Activated T-cell treated with anti-CD3 and anti-CD28 coated beads for 4 hours (primary cell): ENCODE measurements around the gene MAP3K12.
"Not testable (repeated sequence)": the region's sequence is repeated elsewhere in the genome, so short reads cannot be mapped to it uniquely, and the experiment has no call there.

Experiments used
- DNase-seq: peaks from one replicate; pipeline ENCODE4 v3.0.0-alpha.2; 2020

The MAP3K12 gene

GRCh38 chr12:53499266-53500141, at the start of gene MAP3K12:
MAP3K12 (minus strand) TSS chr12:53499458; CDS start chr12:53487391, 12,067 bp downstream.
- peak; percentile 28 for DNase-seq

DNA sequence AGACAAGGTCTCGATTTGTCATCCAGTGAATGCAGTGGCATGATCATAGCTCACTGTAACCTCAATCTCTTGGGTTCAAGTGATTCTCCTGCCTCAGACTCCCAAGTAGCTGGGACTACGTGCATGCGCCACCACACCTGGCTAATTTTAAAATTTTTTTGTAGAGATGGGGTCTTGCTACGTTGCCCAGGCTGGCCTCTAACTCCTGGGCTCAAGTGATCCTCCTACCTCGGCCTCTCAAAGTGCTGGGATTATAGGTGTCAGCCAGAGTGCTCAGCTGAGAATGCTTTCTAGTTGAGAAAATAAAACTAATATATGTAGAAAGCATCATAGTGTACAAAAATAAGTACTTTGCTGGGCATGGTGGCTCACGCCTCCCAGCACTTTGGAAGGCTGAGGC, 49.1 kb upstream of the MAP3K12 start:
- not testable (repeated sequence) for DNase-seq

DNA sequence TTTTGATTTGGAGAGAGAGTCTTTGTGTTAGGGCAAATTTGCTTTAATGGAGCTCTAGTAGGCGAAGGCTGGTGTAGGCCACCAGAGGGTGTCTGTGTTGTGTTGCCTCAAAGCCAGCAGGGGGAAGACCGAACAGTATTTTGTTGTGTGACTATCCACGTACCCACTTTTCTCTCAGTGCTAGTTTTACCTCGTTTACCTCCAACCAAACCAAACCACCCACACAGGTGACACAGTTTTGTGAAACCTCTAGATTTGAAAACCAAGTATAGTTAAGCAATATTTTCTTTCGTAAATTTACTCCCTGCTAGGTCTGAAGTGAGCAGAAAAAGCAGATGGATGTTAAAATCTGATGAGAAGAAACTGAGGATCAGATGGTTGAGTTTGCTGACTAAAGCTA, 44.3 kb upstream of the MAP3K12 start:
- DNase-seq = peak; percentile 24

DNA sequence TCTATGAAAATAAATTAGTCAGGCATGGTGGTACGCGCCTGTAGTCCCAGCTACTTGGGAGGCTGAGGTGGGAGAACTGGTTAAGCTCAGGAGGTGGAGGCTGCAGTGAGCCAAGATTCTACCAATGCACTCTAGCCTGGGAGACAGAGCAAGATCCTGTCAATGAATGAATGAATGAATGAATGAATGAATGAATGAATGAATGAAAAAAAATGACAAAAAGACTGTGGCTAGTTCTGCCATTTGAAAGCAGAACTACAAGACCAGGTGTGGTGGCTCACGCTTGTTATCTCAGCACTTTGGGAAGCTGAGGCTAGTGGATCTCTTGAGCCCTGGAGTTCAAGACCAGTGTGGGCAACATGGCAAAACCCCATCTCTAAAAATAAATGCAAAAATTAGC, 40.3 kb upstream of the MAP3K12 start:
- no peak for DNase-seq

- DNase-seq = no peak
Observed at GRCh38 chr12:53538209-53538689, 39.0 kb upstream of the MAP3K12 start.

GRCh38 chr12:53536962-53537361, 37.7 kb upstream of the MAP3K12 start:
- DNase-seq = no peak

GRCh38 chr12:53533471-53533870, 34.2 kb upstream of the MAP3K12 start:
- no peak for DNase-seq

GRCh38 chr12:53532524-53533445, 33.5 kb upstream of the MAP3K12 start:
- DNase-seq = no peak

DNA sequence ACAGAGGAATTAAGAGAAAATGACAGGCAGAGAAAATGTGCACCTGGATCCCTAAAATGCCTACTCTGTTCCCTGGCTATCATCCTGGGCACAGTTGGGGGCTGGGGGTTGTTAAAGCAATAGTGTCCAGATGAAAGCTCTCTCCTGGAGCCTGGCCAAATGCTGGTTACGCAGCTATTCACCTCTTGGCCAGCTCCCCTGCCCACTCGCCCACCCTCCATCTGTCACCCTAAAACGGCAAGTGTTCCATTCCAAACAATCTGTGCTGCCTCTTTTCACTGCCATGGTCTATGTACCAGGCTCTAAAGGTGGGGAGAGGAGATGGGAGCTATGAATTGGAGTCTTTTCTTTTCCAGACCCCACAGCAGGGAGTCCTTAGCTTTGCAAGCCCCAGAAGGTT, 32.8 kb upstream of the MAP3K12 start:
- DNase-seq = no peak

GRCh38 chr12:53530920-53531319, 31.7 kb upstream of the MAP3K12 start:
- DNase-seq = no peak

- DNase-seq = no peak
Observed at GRCh38 chr12:53530061-53530460, 30.8 kb upstream of the MAP3K12 start.

- no peak for DNase-seq
Observed at GRCh38 chr12:53524476-53524875, 25.2 kb upstream of the MAP3K12 start.

DNA sequence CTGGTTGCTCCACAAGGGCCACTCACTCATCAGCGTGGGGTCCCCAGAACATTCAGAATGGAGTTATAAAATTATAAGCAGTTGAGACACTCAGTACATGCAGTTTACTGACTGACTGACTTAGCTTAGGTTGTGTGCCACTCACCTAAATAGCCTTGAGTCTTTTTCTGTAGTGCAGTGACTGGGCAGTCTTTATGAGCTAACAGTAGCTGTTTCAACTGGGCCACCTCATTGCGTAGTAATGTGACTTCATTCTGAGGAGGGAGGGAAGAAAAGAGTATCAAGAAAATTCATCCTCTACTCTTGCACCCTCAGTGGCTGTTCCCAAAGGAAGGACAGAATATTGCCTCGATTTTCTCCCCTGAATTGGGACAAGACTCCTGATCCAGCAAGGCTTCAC, 23.9 kb upstream of the MAP3K12 start:
- no peak for DNase-seq

- no peak for DNase-seq
Observed at GRCh38 chr12:53518381-53518780, 19.1 kb upstream of the MAP3K12 start.

DNA sequence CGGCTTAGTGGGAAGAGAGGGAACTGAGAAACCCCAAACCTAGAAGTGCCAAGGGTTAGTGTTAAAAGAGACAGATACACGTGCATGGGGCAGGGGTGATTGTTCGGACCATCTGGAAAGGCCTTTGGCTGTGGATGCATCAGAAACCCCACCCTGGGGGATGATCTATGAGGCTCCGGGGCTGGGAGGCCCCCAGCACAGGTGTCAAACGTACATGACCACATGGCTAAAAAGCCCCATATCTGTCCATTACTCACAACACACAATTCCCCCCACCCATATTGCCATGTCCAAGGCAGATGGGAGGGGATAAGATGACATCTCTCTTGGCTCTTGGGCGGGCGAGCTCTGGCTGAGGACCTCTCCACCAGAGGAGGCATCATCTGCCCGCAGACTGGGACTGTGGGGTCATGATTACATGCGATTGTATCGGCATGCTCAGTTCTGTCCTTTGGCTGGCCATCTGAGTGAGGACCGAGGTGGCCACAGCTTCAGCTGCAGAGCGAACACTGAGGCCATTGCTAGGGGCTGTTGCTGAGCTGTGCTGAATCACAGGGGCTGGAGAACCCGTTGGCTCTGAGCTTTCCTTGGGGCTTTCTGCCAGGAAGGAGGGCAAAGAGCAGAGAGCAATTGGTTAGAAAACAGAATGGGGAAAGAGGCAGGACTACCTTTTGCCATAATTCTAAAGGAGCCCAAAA, 17.6 kb upstream of the MAP3K12 start:
- DNase-seq = no peak

DNA sequence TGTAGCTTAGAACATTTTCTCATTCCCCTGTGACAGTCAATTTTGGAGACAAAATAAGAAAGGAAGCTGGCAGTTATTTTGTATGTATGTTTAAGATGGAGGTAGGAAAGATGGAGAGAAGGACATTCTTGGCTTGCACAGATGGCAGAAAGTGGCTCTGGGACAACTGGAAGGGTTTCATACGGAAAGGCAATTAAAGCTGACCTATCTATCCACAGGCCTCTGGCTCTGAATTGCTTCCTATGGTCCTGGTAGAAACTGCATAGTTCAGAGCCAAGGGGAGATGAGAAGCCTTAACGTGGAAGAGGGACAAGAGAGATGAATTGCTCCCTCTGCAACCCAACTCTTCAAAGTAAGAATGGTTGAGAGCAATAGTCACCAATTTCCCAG, 16.0 kb upstream of the MAP3K12 start:
- no peak for DNase-seq

DNA sequence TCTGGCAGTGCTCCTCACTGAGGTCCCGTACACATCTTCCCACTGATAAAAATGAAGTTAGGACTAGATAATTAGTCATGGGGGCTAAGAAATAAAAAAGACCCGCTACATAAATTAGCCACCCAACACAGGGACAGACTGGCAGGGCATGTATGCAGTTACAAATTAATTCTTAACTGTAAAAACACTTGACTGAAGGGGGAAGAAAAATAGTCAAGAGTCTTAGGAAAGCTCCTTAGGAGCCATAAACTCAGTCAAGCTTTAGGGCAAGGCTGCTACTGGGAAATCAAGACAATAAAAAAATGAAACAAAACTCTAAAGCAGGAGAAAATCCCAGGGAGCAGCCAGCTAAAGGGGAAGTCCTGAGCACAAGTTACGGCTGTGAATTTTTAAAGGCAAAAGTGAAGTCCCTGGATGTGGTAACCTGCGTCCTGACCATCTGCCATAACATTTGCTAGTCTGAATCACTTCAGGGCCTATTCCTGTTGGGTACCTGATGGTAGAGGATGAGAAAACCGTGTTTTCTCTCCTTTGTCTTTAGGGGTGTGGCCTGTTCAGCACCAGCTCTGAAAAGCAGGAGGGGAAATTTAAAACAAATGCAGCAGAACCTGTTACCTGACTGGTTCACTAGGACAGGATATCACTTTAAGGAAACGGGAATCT, 15.5 kb upstream of the MAP3K12 start:
- DNase-seq = no peak

GRCh38 chr12:53513712-53514410, 14.6 kb upstream of the MAP3K12 start:
- no peak for DNase-seq

- no peak for DNase-seq
Observed at GRCh38 chr12:53510181-53510812, 11.0 kb upstream of the MAP3K12 start.

GRCh38 chr12:53508534-53509170, 9.4 kb upstream of the MAP3K12 start:
- peak; percentile 81 for DNase-seq

DNA sequence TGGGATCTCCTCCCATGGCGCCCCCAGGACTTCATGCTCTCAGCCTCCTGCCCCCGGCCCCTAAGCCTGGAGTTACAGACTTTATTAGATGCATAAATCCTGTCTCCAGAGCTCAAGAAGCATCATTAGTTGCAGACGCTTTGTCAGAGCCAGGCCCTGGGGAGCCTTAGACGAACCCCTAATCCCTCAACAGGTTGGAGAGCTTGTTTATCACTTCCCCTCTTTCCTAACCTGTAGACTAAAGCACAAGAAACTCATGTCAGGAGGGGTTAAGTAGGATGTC, 8.3 kb upstream of the MAP3K12 start:
- DNase-seq = no peak
